Suprapubic skin (tissue), 4 donors: Measurements from ENCODE around the gene DSG4. TPM values are rescaled to one million over a fixed set of nuclear protein-coding genes. Genes with fewer than 3 reads are reported as not detected.
"Not testable (repeated sequence)": the region's sequence is repeated elsewhere in the genome, so short reads cannot be mapped to it uniquely, and the experiment has no call there.

Experiments used
- DNase-seq, 2 donors: peaks; one replicate each; pipeline ENCODE4 v3.0.0-alpha.2; 2019; ENCODE audit warnings: low spot score in 2 of 2
- H3K27ac ChIP-seq: fragments of 200-600 bp; sonication (generic); one replicate; pipeline ENCODE4 v1.5.1; 2019
- H3K27me3 ChIP-seq: fragments of 200-600 bp; sonication (generic); one replicate; pipeline ENCODE4 v1.5.1; 2019
- H3K36me3 ChIP-seq: fragments of 200-600 bp; sonication (generic); one replicate; pipeline ENCODE4 v1.5.1; 2019
- H3K4me1 ChIP-seq: fragments of 200-600 bp; sonication (generic); one replicate; pipeline ENCODE4 v1.5.1; 2019
- H3K4me3 ChIP-seq: fragments of 200-600 bp; sonication (generic); one replicate; pipeline ENCODE4 v1.5.1; 2019; ENCODE audit warnings: mild to moderate bottlenecking
- H3K9me3 ChIP-seq: fragments of 200-600 bp; sonication (generic); one replicate; pipeline ENCODE4 v1.5.1; 2019
- CTCF ChIP-seq, 2 donors: fragments of 200-600 bp in 1 of 2; fragments of 450-650 bp in 1 of 2; sonication (generic) in 1 of 2; IDR thresholded peaks; one replicate each; pipeline ENCODE4 v1.5.1; 2016 to 2019; ENCODE audit warnings: antibody characterized with exemption in 2 of 2, mild to moderate bottlenecking in 1 of 2, moderate library complexity in 1 of 2
- EP300 ChIP-seq: sonication (generic); formaldehyde crosslinking; IDR thresholded peaks from one replicate; pipeline ENCODE4 v1.6.1; 2017; ENCODE audit warnings: antibody characterized with exemption
- POLR2A ChIP-seq, 2 donors: fragments of 450-650 bp; IDR thresholded peaks; one replicate each; pipeline ENCODE4 v1.6.1; 2017; ENCODE audit warnings: antibody characterized with exemption in 2 of 2, mild to moderate bottlenecking in 2 of 2, moderate library complexity in 2 of 2
- POLR2AphosphoS5 ChIP-seq, 3 donors: sonication (generic); formaldehyde crosslinking; IDR thresholded peaks; one replicate each; pipeline ENCODE4 v1.6.1; 2017; ENCODE audit warnings: antibody characterized with exemption in 3 of 3
- WGBS: methylation state at CpG from one replicate; pipeline ENCODE4 v1.1.5; 2018; 5-methylcytosine and 5-hydroxymethylcytosine counted together
- total RNA-seq, 4 donors: library from RNA; depleted of rRNA; stranded (reverse); fragments of >200 nt; gene quantifications; one replicate each; pipeline ENCODE4 v1.1.0, GENCODE V29; 2016

DSG4 gene
- 10 to 100 TPM in 1 of 4 donors, 1 to 10 TPM in 2, under 1 TPM in 1; 0.89 to 20.9 (median 2.5) TPM for total RNA-seq

- no peak for DNase-seq
- Histone ChIP-seq H3K27me3 (no peaks in the 10 kb centered on the region), H3K27ac (no peak within 1 kb of the TSS), H3K36me3 (no peaks in the 10 kb centered on the region), H3K9me3 (no peaks in the 10 kb centered on the region), H3K4me3 (no peak within 1 kb of the TSS), H3K4me1 (no peaks in the 10 kb centered on the region)
- 84% methylated on average over 3 of the region's 3 CpGs for WGBS
- TF ChIP-seq EP300 (no peak), CTCF (IDR thresholded peaks at IDR 0.05) (no peak), POLR2A (IDR thresholded peaks at IDR 0.05) (no peak), POLR2AphosphoS5 (IDR thresholded peaks at IDR 0.05) (no peak)
Observed at GRCh38 chr18:31376477-31376876, at the start of gene DSG4. Gene DSG4 (plus strand): TSS chr18:31376777. CDS start chr18:31376912, 135 bp downstream.

GRCh38 chr18:31329787-31330438 is 46.7 kb upstream of the DSG4 start:
- WGBS = 72% methylated on average over 7 of the region's 7 CpGs
- Histone ChIP-seq H3K4me1 (no peaks in the 10 kb centered on the region), H3K36me3 (peaks cover 8% of the 10 kb centered on the region), H3K27me3 (no peaks in the 10 kb centered on the region), H3K4me3 (no peak overlapping the region), H3K27ac (no peak overlapping the region), H3K9me3 (no peaks in the 10 kb centered on the region)
- TF ChIP-seq POLR2AphosphoS5 (IDR thresholded peaks at IDR 0.05) (no peak), CTCF (IDR thresholded peaks at IDR 0.05) (no peak), POLR2A (IDR thresholded peaks at IDR 0.05) (no peak), EP300 (no peak)
- no peak for DNase-seq

- H3K36me3 ChIP-seq = peaks cover 4% of the 10 kb centered on the region
- no peaks in the 10 kb centered on the region for H3K4me1 ChIP-seq
- no peaks in the 10 kb centered on the region for H3K27me3 ChIP-seq
- DNase-seq = no peak
- H3K27ac ChIP-seq = no peak overlapping the region
- no peaks in the 10 kb centered on the region for H3K9me3 ChIP-seq
- WGBS = 94% methylated on average over 4 of the region's 4 CpGs
- TF ChIP-seq CTCF (IDR thresholded peaks at IDR 0.05) (no peak), POLR2A (IDR thresholded peaks at IDR 0.05) (no peak), EP300 (no peak), POLR2AphosphoS5 (IDR thresholded peaks at IDR 0.05) (no peak)
- H3K4me3 ChIP-seq = no peak overlapping the region
Observed at GRCh38 chr18:31343454-31343853, 33.1 kb upstream of the DSG4 start.

GRCh38 chr18:31353336-31353735 is 23.2 kb upstream of the DSG4 start:
- H3K36me3 ChIP-seq = peaks cover 10% of the 10 kb centered on the region
- not testable (repeated sequence) for H3K27ac ChIP-seq, H3K27me3 ChIP-seq, H3K9me3 ChIP-seq, H3K4me1 ChIP-seq, DNase-seq, H3K4me3 ChIP-seq
- no CpG with 5 or more reads among the region's 17 CpGs for WGBS

GRCh38 chr18:31354990-31355389 is 21.6 kb upstream of the DSG4 start:
- H3K4me1 ChIP-seq = no peaks in the 10 kb centered on the region
- H3K27me3 ChIP-seq = no peaks in the 10 kb centered on the region
- no peaks in the 10 kb centered on the region for H3K9me3 ChIP-seq
- no peak overlapping the region for H3K4me3 ChIP-seq
- no peak for DNase-seq
- no peak for TF ChIP-seq CTCF (IDR thresholded peaks at IDR 0.05)
- TF ChIP-seq POLR2A (IDR thresholded peaks at IDR 0.05) = no peak
- no peak for TF ChIP-seq POLR2AphosphoS5 (IDR thresholded peaks at IDR 0.05)
- TF ChIP-seq EP300 = no peak
- WGBS = 94% methylated on average over 8 of the region's 8 CpGs
- H3K36me3 ChIP-seq = peaks cover 10% of the 10 kb centered on the region
- H3K27ac ChIP-seq = no peak overlapping the region

- Histone ChIP-seq H3K36me3 (peaks cover 10% of the 10 kb centered on the region), H3K9me3 (no peaks in the 10 kb centered on the region), H3K4me1 (no peaks in the 10 kb centered on the region), H3K27ac (no peak overlapping the region), H3K4me3 (no peak overlapping the region), H3K27me3 (no peaks in the 10 kb centered on the region)
- no peak for DNase-seq
- no peak for TF ChIP-seq POLR2AphosphoS5 (IDR thresholded peaks at IDR 0.05)
- no peak for TF ChIP-seq POLR2A (IDR thresholded peaks at IDR 0.05)
- TF ChIP-seq CTCF (IDR thresholded peaks at IDR 0.05) = no peak
- TF ChIP-seq EP300 = no peak
- WGBS = 89% methylated on average over 5 of the region's 5 CpGs
Observed at GRCh38 chr18:31356025-31356424, 20.6 kb upstream of the DSG4 start.
